NCI-H510A (cell line): ENCODE measurements around the gene DACH1.

Experiments used
- DNase-seq: peaks from one replicate; lab custom pipeline; 2025; lab: John Stamatoyannopoulos, UW

Gene DACH1

GRCh38 chr13:71774863-71775262, 92.1 kb downstream of the DACH1 start:
- DNase-seq: no peak

GRCh38 chr13:71773531-71773930, 93.5 kb downstream of the DACH1 start:
- no peak for DNase-seq

GRCh38 chr13:71772361-71772760, 94.6 kb downstream of the DACH1 start:
- DNase-seq: no peak

- no peak for DNase-seq
Observed at GRCh38 chr13:71771144-71771543, 95.9 kb downstream of the DACH1 start.

- DNase-seq: no peak
Observed at GRCh38 chr13:71770710-71771109, 96.3 kb downstream of the DACH1 start.

GRCh38 chr13:71768881-71769280, 98.1 kb downstream of the DACH1 start:
- no peak for DNase-seq

- DNase-seq: no peak
Observed at GRCh38 chr13:71759651-71760511, 107.1 kb downstream of the DACH1 start.

GRCh38 chr13:71758828-71759227, 108.2 kb downstream of the DACH1 start:
- DNase-seq: no peak

GRCh38 chr13:71754407-71754974, 112.5 kb downstream of the DACH1 start:
- DNase-seq: no peak

GRCh38 chr13:71752775-71753513, 114.1 kb downstream of the DACH1 start:
- no peak for DNase-seq

GRCh38 chr13:71751073-71751472, 115.9 kb downstream of the DACH1 start:
- DNase-seq: no peak

- no peak for DNase-seq
Observed at GRCh38 chr13:71730267-71730666, 136.7 kb downstream of the DACH1 start.

- no peak for DNase-seq
Observed at GRCh38 chr13:71729441-71729840, 137.6 kb downstream of the DACH1 start.

GRCh38 chr13:71727662-71728061, 139.3 kb downstream of the DACH1 start:
- no peak for DNase-seq

- DNase-seq: no peak
Observed at GRCh38 chr13:71727042-71727441, 140.0 kb downstream of the DACH1 start.

GRCh38 chr13:71722206-71722605, 144.8 kb downstream of the DACH1 start:
- DNase-seq: no peak

- no peak for DNase-seq
Observed at GRCh38 chr13:71721104-71721503, 145.9 kb downstream of the DACH1 start.

GRCh38 chr13:71718931-71719330, 148.1 kb downstream of the DACH1 start:
- DNase-seq: no peak

- DNase-seq: no peak
Observed at GRCh38 chr13:71714802-71715375, 152.1 kb downstream of the DACH1 start.

GRCh38 chr13:71712988-71713653, 153.9 kb downstream of the DACH1 start:
- DNase-seq: no peak

- DNase-seq: no peak
Observed at GRCh38 chr13:71704656-71705055, 162.3 kb downstream of the DACH1 start.

GRCh38 chr13:71703138-71703537, 163.9 kb downstream of the DACH1 start:
- DNase-seq: no peak
